Measurements from ENCODE around the gene DNAAF5.
"Not testable (repeated sequence)": the region's sequence is repeated elsewhere in the genome, so short reads cannot be mapped to it uniquely, and the experiment has no call there.

Gene DNAAF5

GRCh38 chr7:786472-787255 is 60.2 kb downstream of the DNAAF5 start:
- in situ Hi-C loops (cut with HindIII; ENCODE audit: low pct_ligation_motif_present, low pct_unique_long_range_greater_than_20kb, low sequenced_read_pairs): loop anchor here (25.0 kb wide), 1 partner anchor 176 kb away; the partner anchor contains the start of gene ADAP1
- DNase-seq: peak; percentile 82

- in situ Hi-C loops (cut with HindIII; ENCODE audit: low pct_ligation_motif_present, low pct_unique_long_range_greater_than_20kb, low sequenced_read_pairs): loop anchor here (25.0 kb wide), 1 partner anchor 175 kb away; the partner anchor contains the start of gene ADAP1
- no peak for DNase-seq
These were observed 61.1 kb downstream of the DNAAF5 start for GRCh38 chr7:787332-788240.

- in situ Hi-C loops (cut with HindIII; ENCODE audit: low pct_ligation_motif_present, low pct_unique_long_range_greater_than_20kb, low sequenced_read_pairs): loop anchor here (25.0 kb wide), 1 partner anchor 171 kb away; the partner anchor contains the start of gene ADAP1
These were observed 65.0 kb downstream of the DNAAF5 start for GRCh38 chr7:791519-791918.

GRCh38 chr7:794207-794606 is 67.7 kb downstream of the DNAAF5 start:
- in situ Hi-C loops (cut with HindIII; ENCODE audit: low pct_ligation_motif_present, low pct_unique_long_range_greater_than_20kb, low sequenced_read_pairs): loop anchor here (25.0 kb wide), 1 partner anchor 168 kb away; the partner anchor contains the start of gene ADAP1
- no peak for DNase-seq

More at GRCh38 chr7:791519-791918, 65.0 kb downstream of the DNAAF5 start:
- DNase-seq: no peak

GRCh38 chr7:794671-795329 is 68.3 kb downstream of the DNAAF5 start:
- in situ Hi-C loops (cut with HindIII; ENCODE audit: low pct_ligation_motif_present, low pct_unique_long_range_greater_than_20kb, low sequenced_read_pairs): loop anchor here (25.0 kb wide), 1 partner anchor 168 kb away; the partner anchor contains the start of gene ADAP1
- DNase-seq: no peak

- DNase-seq: not testable (repeated sequence)
- in situ Hi-C loops (cut with HindIII; ENCODE audit: low pct_ligation_motif_present, low pct_unique_long_range_greater_than_20kb, low sequenced_read_pairs): loop anchor here (25.0 kb wide), 1 partner anchor 166 kb away; the partner anchor contains the start of gene ADAP1
These were observed 70.1 kb downstream of the DNAAF5 start for GRCh38 chr7:796434-797169.

GRCh38 chr7:798921-799470 is 72.5 kb downstream of the DNAAF5 start:
- no peak for DNase-seq
- in situ Hi-C loops (cut with HindIII; ENCODE audit: low pct_ligation_motif_present, low pct_unique_long_range_greater_than_20kb, low sequenced_read_pairs): loop anchor here (25.0 kb wide), 1 partner anchor 163 kb away; the partner anchor contains the start of gene ADAP1

- no peak for DNase-seq
- in situ Hi-C loops (cut with HindIII; ENCODE audit: low pct_ligation_motif_present, low pct_unique_long_range_greater_than_20kb, low sequenced_read_pairs): no loop called here
These were observed 74.2 kb downstream of the DNAAF5 start for GRCh38 chr7:800692-801091.

GRCh38 chr7:801351-801750 is 74.9 kb downstream of the DNAAF5 start:
- in situ Hi-C loops (cut with HindIII; ENCODE audit: low pct_ligation_motif_present, low pct_unique_long_range_greater_than_20kb, low sequenced_read_pairs); DNase-seq: not testable (repeated sequence)

- no peak for DNase-seq
- in situ Hi-C loops (cut with HindIII; ENCODE audit: low pct_ligation_motif_present, low pct_unique_long_range_greater_than_20kb, low sequenced_read_pairs): no loop called here
These were observed 75.5 kb downstream of the DNAAF5 start for GRCh38 chr7:801940-802381.

GRCh38 chr7:802500-803242 is 76.2 kb downstream of the DNAAF5 start:
- no peak for DNase-seq
- in situ Hi-C loops (cut with HindIII; ENCODE audit: low pct_ligation_motif_present, low pct_unique_long_range_greater_than_20kb, low sequenced_read_pairs): no loop called here

- DNase-seq: no peak
- in situ Hi-C loops (cut with HindIII; ENCODE audit: low pct_ligation_motif_present, low pct_unique_long_range_greater_than_20kb, low sequenced_read_pairs): no loop called here
These were observed 76.7 kb downstream of the DNAAF5 start for GRCh38 chr7:803243-803635.

GRCh38 chr7:803796-804195 is 77.3 kb downstream of the DNAAF5 start:
- in situ Hi-C loops (cut with HindIII; ENCODE audit: low pct_ligation_motif_present, low pct_unique_long_range_greater_than_20kb, low sequenced_read_pairs); DNase-seq: not testable (repeated sequence)

GRCh38 chr7:805261-805660 is 78.8 kb downstream of the DNAAF5 start:
- in situ Hi-C loops (cut with HindIII; ENCODE audit: low pct_ligation_motif_present, low pct_unique_long_range_greater_than_20kb, low sequenced_read_pairs): no loop called here
- no peak for DNase-seq

GRCh38 chr7:815284-816216 is 89.1 kb downstream of the DNAAF5 start:
- in situ Hi-C loops (cut with HindIII; ENCODE audit: low pct_ligation_motif_present, low pct_unique_long_range_greater_than_20kb, low sequenced_read_pairs): no loop called here
- peak; percentile 55 for DNase-seq

GRCh38 chr7:816300-816750 is 89.8 kb downstream of the DNAAF5 start:
- DNase-seq: peak; percentile 100
- in situ Hi-C loops (cut with HindIII; ENCODE audit: low pct_ligation_motif_present, low pct_unique_long_range_greater_than_20kb, low sequenced_read_pairs): no loop called here
